HUES48 (cell line): ENCODE results near the gene FLOT1.

ENCODE experiments used
- H3K27ac ChIP-seq: one replicate; pipeline ENCODE4 v1.7.0; 2013; ENCODE audit warnings: low read depth, low read length, inconsistent platforms
- H3K27me3 ChIP-seq: 2 replicates; pipeline ENCODE4 v1.6.1; 2013; ENCODE audit warnings: mild to moderate bottlenecking, low read length; ENCODE audit not compliant: control insufficient read depth, insufficient read depth
- H3K36me3 ChIP-seq: 2 replicates; pipeline ENCODE4 v1.6.1; 2013; ENCODE audit warnings: low read length; ENCODE audit not compliant: control insufficient read depth, insufficient read depth
- H3K4me1 ChIP-seq: 2 replicates; pipeline ENCODE4 v1.6.1; 2013; ENCODE audit warnings: mild to moderate bottlenecking, low read length; ENCODE audit not compliant: control insufficient read depth, insufficient read depth
- H3K4me3 ChIP-seq: 2 replicates; pipeline ENCODE4 v1.5.1; 2013; ENCODE audit warnings: mild to moderate bottlenecking, low read depth, low read length
- H3K9ac ChIP-seq: 2 replicates; pipeline ENCODE4 v1.6.1; 2013; ENCODE audit warnings: mild to moderate bottlenecking, low read depth, low read length, moderate library complexity
- H3K9me3 ChIP-seq: 2 replicates; pipeline ENCODE4 v1.6.1; 2013; ENCODE audit warnings: low read length; ENCODE audit not compliant: control insufficient read depth, insufficient read depth

Gene FLOT1

DNA sequence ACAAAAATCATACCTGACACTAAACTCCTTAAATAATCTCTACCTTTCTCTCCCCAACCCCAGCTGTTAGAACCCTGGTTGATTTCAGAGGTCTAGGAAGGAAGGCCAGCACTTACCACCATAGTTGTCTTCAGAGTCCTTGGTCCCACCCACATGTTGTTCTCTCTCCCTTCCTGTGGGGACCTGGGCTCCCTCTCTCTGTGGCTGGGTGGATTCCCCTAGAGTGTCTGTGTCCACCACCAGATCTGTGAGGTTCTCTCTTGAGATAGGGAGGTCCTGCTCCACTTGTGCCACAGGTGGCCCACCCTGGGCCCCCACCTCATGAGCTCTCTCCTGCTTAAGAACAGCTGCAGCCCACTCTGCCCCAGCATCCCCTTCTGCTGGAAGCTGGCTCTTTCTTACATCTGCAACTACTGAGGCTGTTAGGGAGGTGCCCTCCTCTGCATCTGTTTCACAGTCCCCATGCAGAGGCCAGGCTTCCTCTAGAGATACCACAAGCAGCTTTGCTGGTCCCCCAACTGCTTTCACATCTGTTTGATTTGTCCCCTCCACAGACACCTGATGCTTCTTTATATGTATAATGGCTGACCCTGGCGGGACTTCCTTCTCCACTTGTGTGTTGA lies 30.6 kb downstream of the FLOT1 start:
- Histone ChIP-seq H3K4me1 (peaks cover 5% of the 10 kb centered on the region; the same call in 1 of the 2 replicates), H3K36me3 (peaks cover 77% of the 10 kb centered on the region), H3K9ac (no peak overlapping the region), H3K27me3 (no peaks in the 10 kb centered on the region), H3K4me3 (no peak overlapping the region), H3K27ac (no peak overlapping the region), H3K9me3 (no peaks in the 10 kb centered on the region)

DNA sequence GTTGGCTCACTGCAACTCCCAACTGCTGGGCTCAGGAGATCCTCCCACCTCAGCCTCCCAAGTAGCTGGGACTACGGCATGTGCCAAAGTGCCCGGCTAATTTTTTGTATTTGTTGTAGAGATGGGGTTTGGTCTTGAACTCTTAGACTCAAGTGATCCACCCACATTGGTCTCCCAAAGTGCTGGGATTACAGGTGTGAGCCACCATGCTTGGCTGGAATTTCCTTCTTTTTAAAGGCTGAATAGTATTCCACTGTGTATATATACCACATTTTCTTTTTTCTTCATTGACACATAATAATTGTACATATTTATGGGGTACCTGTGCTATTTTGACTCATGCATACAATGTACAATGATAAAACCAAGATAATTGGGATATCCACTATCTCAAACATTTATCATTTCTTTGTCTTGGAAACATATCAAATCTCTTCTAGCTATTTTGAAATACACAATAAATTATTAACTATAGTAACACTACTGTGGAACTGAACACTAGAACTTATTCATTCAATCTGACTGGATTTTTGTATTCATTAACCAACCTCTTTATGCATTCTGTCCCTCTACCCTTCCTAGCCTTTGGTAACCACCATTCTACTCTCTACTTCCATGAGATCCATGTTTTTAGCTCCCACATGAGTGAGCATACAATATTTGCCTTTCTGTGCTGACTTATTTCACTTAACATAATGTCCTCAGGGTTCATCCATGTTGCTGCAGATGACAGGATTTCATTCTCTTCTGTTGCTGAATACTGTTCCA lies 33.2 kb downstream of the FLOT1 start:
- Histone ChIP-seq H3K36me3 (peaks cover 84% of the 10 kb centered on the region), H3K9ac (no peak overlapping the region), H3K4me3 (no peak overlapping the region), H3K9me3 (no peaks in the 10 kb centered on the region), H3K27ac (no peak overlapping the region), H3K4me1 (no peaks in the 10 kb centered on the region), H3K27me3 (no peaks in the 10 kb centered on the region)

DNA sequence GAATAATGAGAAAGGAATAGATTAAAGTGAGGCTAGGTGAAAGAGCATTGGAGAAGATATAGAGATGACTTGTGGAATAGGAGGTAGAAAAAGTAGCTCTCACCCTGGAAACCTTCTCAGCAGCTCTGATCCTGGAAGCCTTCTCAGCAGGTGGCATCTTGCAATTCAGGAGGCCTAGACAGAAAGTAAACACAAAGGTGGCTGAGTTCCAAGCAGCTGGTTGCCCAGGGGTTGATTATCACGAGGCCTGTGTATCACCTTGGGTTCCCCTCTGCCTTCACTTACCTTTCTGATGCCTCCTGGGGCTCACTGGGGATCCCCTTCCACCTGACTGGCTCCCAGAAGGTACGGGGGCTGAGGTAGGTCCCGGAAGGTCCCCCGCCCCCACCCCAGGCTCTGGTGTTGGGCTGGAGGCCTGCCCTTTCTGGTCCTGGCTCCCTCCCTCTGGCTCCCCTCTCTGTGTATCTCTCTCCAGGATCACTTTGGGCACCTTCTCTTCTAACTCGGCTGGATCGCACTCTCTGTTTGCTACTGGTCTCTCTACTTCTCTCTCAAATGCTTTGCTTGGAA lies 35.1 kb downstream of the FLOT1 start:
- H3K27me3 ChIP-seq = no peaks in the 10 kb centered on the region
- H3K9ac ChIP-seq = no peak overlapping the region
- no peak overlapping the region for H3K4me3 ChIP-seq
- H3K4me1 ChIP-seq = no peaks in the 10 kb centered on the region
- H3K36me3 ChIP-seq = peaks cover 84% of the 10 kb centered on the region
- H3K9me3 ChIP-seq = no peaks in the 10 kb centered on the region
- no peak overlapping the region for H3K27ac ChIP-seq

GRCh38 chr6:30705620-30706019 lies 36.9 kb downstream of the FLOT1 start:
- H3K9ac ChIP-seq = no peak overlapping the region
- H3K4me3 ChIP-seq = no peak overlapping the region
- no peak overlapping the region for H3K27ac ChIP-seq
- no peaks in the 10 kb centered on the region for H3K9me3 ChIP-seq
- peaks cover 79% of the 10 kb centered on the region for H3K36me3 ChIP-seq
- no peaks in the 10 kb centered on the region for H3K4me1 ChIP-seq
- H3K27me3 ChIP-seq = no peaks in the 10 kb centered on the region

- no peak overlapping the region for H3K27ac ChIP-seq
- H3K27me3 ChIP-seq = no peaks in the 10 kb centered on the region
- H3K9me3 ChIP-seq = no peaks in the 10 kb centered on the region
- H3K36me3 ChIP-seq = peaks cover 75% of the 10 kb centered on the region
- no peaks in the 10 kb centered on the region for H3K4me1 ChIP-seq
- H3K9ac ChIP-seq = no peak overlapping the region
- H3K4me3 ChIP-seq = no peak overlapping the region
Measured at GRCh38 chr6:30703821-30704220, 38.7 kb downstream of the FLOT1 start.

- no peak overlapping the region for H3K9ac ChIP-seq
- H3K27ac ChIP-seq = no peak overlapping the region
- no peaks in the 10 kb centered on the region for H3K4me1 ChIP-seq
- H3K27me3 ChIP-seq = no peaks in the 10 kb centered on the region
- no peaks in the 10 kb centered on the region for H3K9me3 ChIP-seq
- no peak overlapping the region for H3K4me3 ChIP-seq
- H3K36me3 ChIP-seq = peaks cover 71% of the 10 kb centered on the region
Measured at GRCh38 chr6:30703011-30703410, 39.5 kb downstream of the FLOT1 start.

GRCh38 chr6:30700340-30700739 lies 42.1 kb downstream of the FLOT1 start:
- Histone ChIP-seq H3K27me3 (no peaks in the 10 kb centered on the region), H3K27ac (no peak overlapping the region), H3K9ac (no peak overlapping the region), H3K36me3 (peaks cover 51% of the 10 kb centered on the region), H3K4me1 (no peaks in the 10 kb centered on the region), H3K9me3 (no peaks in the 10 kb centered on the region), H3K4me3 (no peak overlapping the region)

- peaks cover 2% of the 10 kb centered on the region for H3K4me1 ChIP-seq
- H3K4me3 ChIP-seq = no peak overlapping the region
- no peak overlapping the region for H3K27ac ChIP-seq
- peaks cover 14% of the 10 kb centered on the region for H3K36me3 ChIP-seq
- H3K9me3 ChIP-seq = no peaks in the 10 kb centered on the region
- H3K27me3 ChIP-seq = no peaks in the 10 kb centered on the region
- no peak overlapping the region for H3K9ac ChIP-seq
Measured at GRCh38 chr6:30696432-30696831, 46.1 kb downstream of the FLOT1 start.

- Histone ChIP-seq H3K9me3 (no peaks in the 10 kb centered on the region), H3K27me3 (no peaks in the 10 kb centered on the region), H3K36me3 (no peaks in the 10 kb centered on the region; the same call in 1 of the 2 replicates), H3K4me1 (peaks cover 19% of the 10 kb centered on the region), H3K4me3 (peak overlapping the region; percentile 84), H3K9ac (no peak overlapping the region), H3K27ac (peak overlapping the region; percentile 94)
Measured at GRCh38 chr6:30691208-30691847, 51.2 kb downstream of the FLOT1 start.

DNA sequence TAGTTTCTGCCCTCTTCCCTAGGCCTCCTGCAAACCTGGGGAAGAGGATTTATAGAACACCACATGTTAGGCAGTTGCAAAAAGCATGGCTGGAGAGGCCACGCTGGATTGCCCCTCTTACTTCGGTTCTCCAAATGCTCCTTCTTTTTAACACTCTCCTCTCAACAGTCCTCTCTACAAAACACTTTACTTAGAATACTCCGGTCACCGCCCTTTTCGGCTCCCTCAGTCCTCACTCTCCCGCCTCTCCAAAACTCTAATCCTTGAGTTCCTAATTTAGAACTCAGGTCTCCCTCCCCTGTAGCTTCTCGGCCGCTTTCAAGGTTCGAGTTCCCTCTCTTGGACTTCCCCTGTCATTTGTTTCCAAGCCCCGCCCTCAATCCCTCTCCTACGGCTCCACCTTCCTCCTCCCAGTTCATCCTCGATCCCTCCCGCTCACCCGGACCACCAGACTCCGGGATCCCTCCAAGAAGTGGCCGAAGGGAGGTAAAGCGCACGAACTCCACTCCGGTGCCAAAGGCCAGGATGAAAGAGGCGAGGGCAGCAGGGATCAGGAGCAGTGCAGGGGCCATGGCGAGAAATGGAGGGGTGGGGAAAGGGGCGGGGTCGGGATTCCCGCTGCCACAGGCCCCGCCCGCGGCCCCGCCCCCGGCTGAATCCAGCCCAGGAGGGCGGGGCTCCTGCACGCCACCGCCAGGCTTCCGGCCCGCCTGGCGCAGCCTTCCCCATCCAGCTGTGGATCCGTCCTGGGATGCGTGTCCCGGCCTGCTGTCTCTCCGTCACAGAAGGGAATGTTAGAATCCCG lies 51.9 kb downstream of the FLOT1 start, which contains the start of gene NRM:
TSS of gene NRM (minus strand) at position 582 of the 805 bp plus-strand sequence. CDS start at position 572, 10 bp downstream.
- H3K4me3 ChIP-seq = peak within 1 kb of the TSS; percentile 84
- H3K27me3 ChIP-seq = no peaks in the 10 kb centered on the region
- peaks cover 23% of the 10 kb centered on the region for H3K4me1 ChIP-seq
- H3K27ac ChIP-seq = peak within 1 kb of the TSS; percentile 94
- no peaks in the 10 kb centered on the region for H3K9me3 ChIP-seq
- peak within 1 kb of the TSS; percentile 27; the same call in 1 of the 2 replicates for H3K9ac ChIP-seq
- no peaks in the 10 kb centered on the region; the same call in 1 of the 2 replicates for H3K36me3 ChIP-seq
